Measurements from ENCODE around the gene TIMP2.
"Not testable (repeated sequence)": the region's sequence is repeated elsewhere in the genome, so short reads cannot be mapped to it uniquely, and the experiment has no call there.

The TIMP2 gene

DNA sequence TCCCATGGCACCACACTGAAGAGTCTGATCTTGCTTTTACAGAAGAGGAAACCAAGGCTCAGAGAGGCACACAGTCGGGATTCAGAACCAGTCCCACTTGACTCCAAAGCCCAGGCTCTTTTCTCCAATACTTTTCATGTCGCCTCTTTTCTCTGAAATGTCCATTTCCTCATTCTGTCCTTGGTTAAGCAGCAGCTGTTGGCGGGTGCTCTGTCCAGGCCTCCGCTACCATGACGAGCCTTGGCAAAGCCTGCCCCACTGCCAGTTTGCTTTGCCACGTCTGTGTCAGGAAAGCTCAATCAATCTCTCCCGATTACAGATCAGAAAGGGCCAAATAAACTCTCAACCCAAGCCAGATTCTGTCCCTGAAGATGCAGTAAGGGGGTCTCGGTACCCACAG, 13.1 kb downstream of the TIMP2 start:
- DNase-seq (ENCODE audit: low read depth): no peak
- TF ChIP-seq, protein P1, sequence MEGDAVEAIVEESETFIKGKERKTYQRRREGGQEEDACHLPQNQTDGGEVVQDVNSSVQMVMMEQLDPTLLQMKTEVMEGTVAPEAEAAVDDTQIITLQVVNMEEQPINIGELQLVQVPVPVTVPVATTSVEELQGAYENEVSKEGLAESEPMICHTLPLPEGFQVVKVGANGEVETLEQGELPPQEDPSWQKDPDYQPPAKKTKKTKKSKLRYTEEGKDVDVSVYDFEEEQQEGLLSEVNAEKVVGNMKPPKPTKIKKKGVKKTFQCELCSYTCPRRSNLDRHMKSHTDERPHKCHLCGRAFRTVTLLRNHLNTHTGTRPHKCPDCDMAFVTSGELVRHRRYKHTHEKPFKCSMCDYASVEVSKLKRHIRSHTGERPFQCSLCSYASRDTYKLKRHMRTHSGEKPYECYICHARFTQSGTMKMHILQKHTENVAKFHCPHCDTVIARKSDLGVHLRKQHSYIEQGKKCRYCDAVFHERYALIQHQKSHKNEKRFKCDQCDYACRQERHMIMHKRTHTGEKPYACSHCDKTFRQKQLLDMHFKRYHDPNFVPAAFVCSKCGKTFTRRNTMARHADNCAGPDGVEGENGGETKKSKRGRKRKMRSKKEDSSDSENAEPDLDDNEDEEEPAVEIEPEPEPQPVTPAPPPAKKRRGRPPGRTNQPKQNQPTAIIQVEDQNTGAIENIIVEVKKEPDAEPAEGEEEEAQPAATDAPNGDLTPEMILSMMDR (conservative IDR thresholded peaks at IDR 0.05; ENCODE audit: low read length): no peak

DNA sequence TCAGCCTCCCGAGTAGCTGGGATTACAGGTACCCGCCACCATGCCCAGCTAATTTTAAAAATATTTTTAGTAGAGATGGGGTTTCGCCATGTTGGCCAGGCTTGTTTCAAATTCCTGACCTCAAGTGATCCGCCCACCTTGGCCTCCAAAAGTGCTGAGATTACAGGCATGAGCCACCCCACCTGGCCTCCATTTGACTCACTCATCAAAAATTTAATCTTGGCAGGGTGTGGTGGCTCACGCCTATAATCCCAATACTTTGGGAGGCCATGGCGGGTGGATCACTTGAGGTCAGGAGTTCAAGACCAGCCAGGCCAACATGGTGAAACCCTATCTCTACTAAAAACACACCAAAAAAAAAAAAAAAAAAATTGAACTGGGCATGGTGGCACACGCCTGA, 13.6 kb downstream of the TIMP2 start:
- not testable (repeated sequence) for H3K4me3 ChIP-seq (ENCODE audit: low read length); DNase-seq (ENCODE audit: low read depth)

More for the DNA sequence above, 13.1 kb downstream of the TIMP2 start:
- no peak overlapping the region for H3K4me3 ChIP-seq (ENCODE audit: low read length)

DNA sequence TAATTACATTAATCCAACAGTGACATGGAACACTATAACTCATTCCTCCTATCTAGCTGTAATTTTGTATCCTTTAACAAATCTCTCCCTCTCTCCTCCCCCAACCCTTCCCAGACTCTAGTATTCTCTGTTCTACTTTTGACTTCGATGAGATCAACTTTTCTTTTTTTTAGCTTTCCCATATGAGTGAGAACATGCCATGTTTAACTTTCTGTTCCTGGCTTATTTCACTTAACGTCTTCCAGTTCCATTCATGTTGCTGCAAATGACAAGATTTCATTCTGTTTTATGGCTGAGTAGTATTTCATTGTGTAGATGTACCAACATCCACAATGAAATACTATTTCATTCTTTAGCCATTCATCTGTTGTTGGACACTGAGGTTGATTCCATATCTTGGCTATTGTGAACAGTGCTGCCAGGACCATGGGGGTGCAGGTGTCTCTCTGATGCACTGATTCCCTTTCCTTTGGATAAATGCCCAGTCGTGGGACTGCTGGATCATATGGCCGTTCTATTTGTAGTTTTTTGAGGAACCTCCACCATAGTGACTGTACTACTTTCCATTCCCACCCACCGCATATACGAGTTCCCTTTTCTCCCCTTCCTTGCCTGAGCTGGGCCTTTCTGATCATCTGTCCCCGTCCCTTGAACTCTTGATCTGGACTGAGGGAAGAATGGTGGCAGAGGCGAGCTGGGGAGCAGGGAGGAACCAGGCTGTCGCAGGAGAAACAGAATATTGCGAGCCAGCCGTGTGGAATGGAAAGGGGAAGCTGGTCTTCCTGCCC, 14.5 kb downstream of the TIMP2 start:
- DNase-seq (ENCODE audit: low read depth): no peak
- TF ChIP-seq, protein P1 (conservative IDR thresholded peaks at IDR 0.05; ENCODE audit: low read length): no peak
- H3K4me3 ChIP-seq (ENCODE audit: low read length): no peak overlapping the region

DNA sequence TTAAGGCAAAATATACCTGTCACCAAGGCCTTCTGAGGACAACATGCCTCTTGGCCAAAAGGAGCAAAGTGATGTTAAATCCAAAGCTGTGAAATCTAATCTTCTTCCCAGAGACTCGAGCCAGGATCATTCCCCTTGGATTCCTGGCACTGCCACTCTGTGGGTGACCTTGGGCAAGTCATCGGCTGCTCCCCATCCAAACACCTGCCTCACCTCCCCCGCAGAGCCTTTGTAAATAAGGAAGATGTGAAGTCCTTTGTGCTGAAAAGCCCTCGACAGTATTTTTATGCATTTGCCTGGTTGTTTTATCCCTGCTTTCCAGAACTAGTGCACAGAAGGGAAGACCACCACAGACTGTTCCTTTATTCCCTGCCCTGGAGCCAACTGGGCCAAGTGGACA, 16.8 kb downstream of the TIMP2 start:
- no peak overlapping the region for H3K4me3 ChIP-seq (ENCODE audit: low read length)
- TF ChIP-seq, protein P1 (conservative IDR thresholded peaks at IDR 0.05; ENCODE audit: low read length): no peak
- DNase-seq (ENCODE audit: low read depth): no peak

DNA sequence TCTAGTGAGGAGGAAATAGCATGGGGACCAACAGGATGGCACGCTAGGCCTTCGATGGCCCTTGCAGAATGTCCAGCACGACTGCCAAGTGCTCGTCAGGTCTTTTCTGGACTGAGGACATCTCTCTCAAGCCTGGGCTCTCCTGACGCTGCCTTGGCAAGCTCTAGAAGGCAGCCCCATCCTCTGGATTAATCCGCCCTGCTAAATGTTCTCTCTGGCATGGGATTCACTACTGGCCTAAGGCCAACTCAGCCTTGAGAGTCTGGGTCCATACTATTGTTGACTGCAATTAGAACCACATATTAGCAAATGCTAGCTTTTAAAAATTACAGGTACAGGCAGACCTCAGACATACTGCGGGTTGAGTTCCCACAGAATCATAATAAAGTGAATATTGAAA, 19.6 kb downstream of the TIMP2 start:
- H3K4me3 ChIP-seq (ENCODE audit: low read length): no peak overlapping the region
- DNase-seq (ENCODE audit: low read depth): no peak
- TF ChIP-seq, protein P1 (conservative IDR thresholded peaks at IDR 0.05; ENCODE audit: low read length): no peak

DNA sequence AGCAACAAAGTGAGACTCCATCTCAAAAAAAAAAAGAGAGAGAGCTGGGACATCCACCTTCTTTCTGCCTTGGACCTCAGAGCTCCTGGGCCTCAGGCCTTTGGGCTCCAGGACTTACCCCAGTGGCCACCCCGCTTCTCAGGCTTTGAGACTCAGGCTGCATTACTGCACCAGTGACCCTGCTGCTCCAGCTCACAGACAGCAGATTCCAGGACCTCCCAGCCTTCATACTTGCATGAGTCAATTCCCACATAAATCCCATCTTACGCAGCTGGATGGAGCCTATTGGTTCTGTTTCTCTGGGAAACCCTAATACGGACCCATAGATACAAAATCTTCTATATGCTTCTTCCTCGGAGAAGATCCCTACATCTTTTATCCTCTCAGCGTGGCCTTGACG, 20.1 kb downstream of the TIMP2 start:
- H3K4me3 ChIP-seq (ENCODE audit: low read length): no peak overlapping the region
- TF ChIP-seq, protein P1 (conservative IDR thresholded peaks at IDR 0.05; ENCODE audit: low read length): no peak
- no peak for DNase-seq (ENCODE audit: low read depth)

DNA sequence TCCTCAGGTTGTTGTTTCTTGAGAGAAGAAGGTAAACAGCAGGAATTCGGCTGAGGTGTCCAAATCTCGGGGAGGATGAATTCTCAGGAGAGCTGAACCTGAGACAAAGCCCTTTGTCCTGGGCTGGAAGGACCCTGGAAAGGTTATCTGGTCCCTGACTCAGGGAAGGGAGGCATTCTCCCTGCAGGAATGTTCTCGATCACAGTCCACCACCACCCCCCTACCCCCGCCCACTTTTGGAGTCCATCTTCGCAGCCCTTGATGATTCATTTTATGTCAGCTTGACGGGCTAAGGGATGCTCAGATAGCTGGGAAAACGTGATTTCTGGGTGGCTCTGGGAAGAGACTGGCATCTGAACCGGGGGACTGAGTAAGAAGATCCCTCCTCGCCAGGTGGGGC, 20.8 kb downstream of the TIMP2 start:
- DNase-seq (ENCODE audit: low read depth): no peak
- no peak overlapping the region for H3K4me3 ChIP-seq (ENCODE audit: low read length)
- TF ChIP-seq, protein P1 (conservative IDR thresholded peaks at IDR 0.05; ENCODE audit: low read length): no peak
